ENCODE results near the gene CCDC146.

GRCh38 chr7:77306231-77307067 lies 184.0 kb downstream of the CCDC146 start:
- TF ChIP-seq POLR2A (IDR thresholded peaks at IDR 0.05; ENCODE audit: low read depth, low read length) (no peak), SPI1 (IDR thresholded peaks at IDR 0.05; ENCODE audit: low read depth, low read length) (no peak), TAF1 (IDR thresholded peaks at IDR 0.05; ENCODE audit: low read depth, low read length) (no peak), POU2F2 (IDR thresholded peaks at IDR 0.05; ENCODE audit: low read depth, low read length) (no peak), POLR2AphosphoS5 (IDR thresholded peaks at IDR 0.05; ENCODE audit: low read depth, low read length) (no peak), PAX5 (IDR thresholded peaks at IDR 0.05; ENCODE audit: insufficient read depth, low read length, severe bottlenecking) (no peak)
